Measurements from ENCODE around the gene RAB3GAP1.
"Not testable (repeated sequence)": the region's sequence is repeated elsewhere in the genome, so short reads cannot be mapped to it uniquely, and the experiment has no call there.

RAB3GAP1 gene

DNA sequence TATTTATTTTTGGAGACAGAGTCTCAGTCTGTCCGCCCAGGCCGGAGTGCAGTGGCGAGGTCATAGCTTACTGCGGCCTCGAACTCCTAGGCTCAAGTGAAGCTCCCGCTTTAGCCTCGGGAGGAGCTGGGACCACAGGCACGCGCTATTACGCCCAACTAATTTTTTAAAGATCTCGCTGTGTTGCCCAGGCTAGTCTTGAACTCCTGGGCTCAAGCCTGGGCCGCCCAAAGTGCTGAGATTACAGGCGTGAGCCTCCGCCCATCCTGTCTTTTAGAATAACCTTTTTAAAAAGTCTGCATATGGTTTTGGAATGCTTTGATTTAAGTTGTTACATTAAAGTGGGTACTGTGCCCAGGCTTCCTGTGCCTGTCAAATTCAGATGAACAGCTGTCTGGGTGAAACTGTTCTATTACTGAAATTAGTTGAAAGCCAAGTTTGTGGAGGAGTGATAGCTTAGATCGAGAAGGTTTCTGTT is 944 bp downstream of the RAB3GAP1 start:
- FAIRE-seq (no peak), DNase-seq (ENCODE audit: insufficient read length, low spot score) (no peak)

DNA sequence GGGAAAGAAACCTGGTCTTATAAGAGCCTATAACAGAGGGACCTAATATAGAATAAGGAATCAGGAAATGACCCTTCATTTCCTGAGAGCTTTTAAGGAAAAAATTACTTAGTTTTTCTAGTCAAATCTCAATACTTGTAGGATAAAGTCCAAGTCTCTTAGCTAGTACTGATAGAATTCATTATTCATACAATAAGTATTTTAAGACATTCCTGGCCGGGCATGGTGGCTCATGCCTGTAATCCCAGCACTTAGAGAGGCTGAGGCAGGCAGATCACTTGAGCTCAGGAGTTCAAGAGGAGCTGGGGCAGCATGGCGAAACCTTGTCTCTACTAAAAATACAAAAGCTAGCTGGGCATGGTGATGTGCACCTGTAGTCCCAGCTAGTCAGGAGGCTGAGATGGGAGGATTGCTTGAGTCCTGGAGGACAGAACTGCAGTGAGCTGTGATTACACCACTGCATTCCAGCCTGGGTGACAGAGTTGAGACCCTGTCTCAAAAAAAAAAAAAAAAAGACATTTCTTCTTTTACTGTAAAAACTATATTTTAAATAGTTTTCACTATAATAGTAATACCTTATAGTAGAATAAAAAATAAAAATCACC is 3.2 kb downstream of the RAB3GAP1 start:
- DNase-seq (ENCODE audit: insufficient read length, low spot score): no peak

DNA sequence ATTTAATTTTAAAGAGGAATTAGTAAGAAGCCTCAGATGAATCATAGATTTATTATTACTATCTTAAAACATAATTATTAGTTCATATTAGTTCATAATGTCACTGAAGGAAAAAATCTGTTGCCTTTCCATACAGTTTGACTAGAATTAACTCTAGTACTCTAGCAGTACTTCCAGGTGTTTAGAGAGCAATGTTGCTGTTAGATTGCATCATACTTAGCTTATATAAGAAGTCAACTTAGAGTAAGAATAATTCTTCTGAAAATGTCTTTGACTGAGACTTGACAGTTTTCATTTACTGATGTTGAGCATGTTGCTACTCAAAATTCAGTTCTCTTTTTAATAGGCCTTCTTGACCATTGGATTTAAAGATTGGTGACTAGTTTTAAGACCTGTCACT is 4.7 kb downstream of the RAB3GAP1 start:
- DNase-seq (ENCODE audit: insufficient read length, low spot score) (no peak), FAIRE-seq (no peak)

More for the DNA sequence above, 3.2 kb downstream of the RAB3GAP1 start:
- no peak for FAIRE-seq

DNA sequence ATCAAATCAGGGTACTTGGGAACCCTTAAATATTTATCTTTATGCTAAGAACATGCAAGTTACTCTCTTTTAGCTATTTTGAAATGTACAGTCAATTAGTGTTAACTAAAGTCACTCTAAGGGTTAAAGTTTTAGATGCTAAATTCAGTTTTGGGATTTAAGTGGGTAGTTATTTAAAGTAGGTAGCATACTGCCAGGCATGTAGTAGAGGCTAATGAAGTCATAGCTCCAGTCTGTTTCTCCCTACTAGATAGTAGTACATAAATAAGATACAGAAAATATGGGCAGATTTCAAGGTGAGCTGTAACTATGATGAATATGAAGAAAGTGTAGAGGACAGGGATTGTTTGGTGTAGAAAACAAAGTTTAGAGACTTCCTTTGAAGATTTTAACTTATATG is 7.5 kb downstream of the RAB3GAP1 start:
- DNase-seq (ENCODE audit: insufficient read length, low spot score): no peak
- no peak for FAIRE-seq

DNA sequence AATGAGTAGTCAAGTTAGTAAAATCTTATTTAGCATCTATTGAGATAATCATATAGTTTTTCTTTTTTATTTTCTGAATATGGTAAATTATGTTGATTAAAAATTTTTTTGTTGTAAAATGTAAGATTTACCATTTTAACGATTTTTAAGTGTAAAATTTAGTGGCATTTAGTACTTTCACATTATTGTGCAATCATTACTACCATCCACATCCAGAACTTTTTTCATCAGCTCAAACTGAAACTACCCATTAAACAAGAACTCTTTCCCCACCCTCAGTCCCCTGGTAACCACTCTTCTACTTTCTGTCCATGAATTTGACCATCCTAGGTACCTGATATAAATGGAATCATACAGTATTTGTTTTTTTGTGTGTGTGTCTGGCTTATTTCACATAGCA is 11.1 kb downstream of the RAB3GAP1 start:
- no peak for DNase-seq (ENCODE audit: insufficient read length, low spot score)
- FAIRE-seq: no peak

DNA sequence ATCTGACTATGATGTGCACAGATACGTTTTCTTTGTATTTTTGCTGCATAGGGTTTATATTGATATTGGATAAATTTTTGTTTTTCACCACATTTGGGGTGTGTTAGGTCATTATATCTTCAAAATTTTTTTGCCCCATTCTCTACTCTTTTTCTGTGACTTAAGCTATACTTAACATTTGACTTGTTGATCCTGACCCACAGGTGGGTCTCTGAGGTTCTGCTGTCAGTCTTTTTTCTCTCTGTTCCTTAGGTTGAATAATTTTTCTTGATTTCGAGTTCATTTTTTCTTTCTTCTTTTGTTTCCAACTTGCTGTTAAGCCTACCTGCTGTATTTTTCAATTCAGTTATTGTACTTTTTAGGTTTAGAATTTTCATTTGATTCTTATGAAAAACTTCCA is 12.1 kb downstream of the RAB3GAP1 start:
- FAIRE-seq (no peak), DNase-seq (ENCODE audit: insufficient read length, low spot score) (no peak)

DNA sequence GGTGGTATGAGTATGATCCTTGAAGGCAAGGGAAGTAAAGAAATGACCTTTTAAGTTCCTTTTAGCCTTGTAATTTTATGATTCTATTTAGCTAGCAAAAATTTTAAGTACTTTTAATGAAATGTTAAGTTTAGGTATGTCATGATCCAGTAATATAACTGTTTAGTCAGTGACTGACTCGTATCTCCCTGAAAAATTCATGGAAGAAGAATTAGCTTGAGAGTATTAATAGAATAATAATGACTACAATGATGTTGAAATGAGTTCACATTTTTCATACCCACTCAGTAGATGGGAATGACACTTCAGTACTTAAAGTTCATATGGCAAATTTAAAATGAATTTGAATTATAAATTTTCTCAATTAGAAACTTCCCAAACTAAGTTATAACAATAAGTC is 14.6 kb downstream of the RAB3GAP1 start:
- no peak for FAIRE-seq
- no peak for DNase-seq (ENCODE audit: insufficient read length, low spot score)

GRCh38 chr2:135072125-135072997 is 20.3 kb downstream of the RAB3GAP1 start:
- FAIRE-seq: no peak
- DNase-seq (ENCODE audit: insufficient read length, low spot score): no peak

- no peak for DNase-seq (ENCODE audit: insufficient read length, low spot score)
- FAIRE-seq: no peak
These were observed 22.1 kb downstream of the RAB3GAP1 start for GRCh38 chr2:135074216-135074615.

- DNase-seq (ENCODE audit: insufficient read length, low spot score) (no peak), FAIRE-seq (no peak)
These were observed 24.5 kb downstream of the RAB3GAP1 start for GRCh38 chr2:135076556-135076955.

GRCh38 chr2:135078417-135078816 is 26.3 kb downstream of the RAB3GAP1 start:
- FAIRE-seq: no peak

DNA sequence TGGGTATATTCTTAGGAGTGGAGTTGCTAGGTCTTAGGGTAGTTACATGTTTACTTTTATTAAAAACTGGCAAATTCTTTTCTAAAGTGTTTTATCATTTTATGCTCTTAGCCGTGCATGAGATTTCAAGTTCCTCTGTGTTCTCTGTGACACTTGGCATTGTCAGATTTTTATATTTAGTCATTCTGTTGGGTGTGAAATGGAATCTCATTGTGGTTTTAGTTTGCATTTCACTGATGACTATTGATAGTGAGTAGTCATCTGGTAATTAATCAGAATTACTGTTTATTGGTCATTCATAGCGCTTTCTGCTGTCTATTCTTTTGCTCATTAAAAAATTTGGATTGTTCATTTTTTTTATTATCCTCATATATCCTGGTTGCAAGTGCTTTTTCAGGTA is 34.1 kb downstream of the RAB3GAP1 start:
- DNase-seq (ENCODE audit: insufficient read length, low spot score): no peak
- FAIRE-seq: no peak

More at GRCh38 chr2:135078417-135078816, 26.3 kb downstream of the RAB3GAP1 start:
- DNase-seq (ENCODE audit: insufficient read length, low spot score): no peak

- not testable (repeated sequence) for FAIRE-seq; DNase-seq (ENCODE audit: insufficient read length, low spot score)
These were observed 37.5 kb downstream of the RAB3GAP1 start for GRCh38 chr2:135089597-135089996.

- no peak for FAIRE-seq
- no peak for DNase-seq (ENCODE audit: insufficient read length, low spot score)
These were observed 39.6 kb downstream of the RAB3GAP1 start for GRCh38 chr2:135091681-135092080.

- DNase-seq (ENCODE audit: insufficient read length, low spot score) (no peak), FAIRE-seq (no peak)
These were observed 41.1 kb downstream of the RAB3GAP1 start for GRCh38 chr2:135093193-135093592.

GRCh38 chr2:135093670-135094330 is 41.7 kb downstream of the RAB3GAP1 start:
- DNase-seq (ENCODE audit: insufficient read length, low spot score): no peak
- no peak for FAIRE-seq

GRCh38 chr2:135094508-135094907 is 42.4 kb downstream of the RAB3GAP1 start:
- no peak for FAIRE-seq

GRCh38 chr2:135095591-135095990 is 43.5 kb downstream of the RAB3GAP1 start:
- DNase-seq (ENCODE audit: insufficient read length, low spot score) (no peak), FAIRE-seq (no peak)

More at GRCh38 chr2:135094508-135094907, 42.4 kb downstream of the RAB3GAP1 start:
- DNase-seq (ENCODE audit: insufficient read length, low spot score): no peak

DNA sequence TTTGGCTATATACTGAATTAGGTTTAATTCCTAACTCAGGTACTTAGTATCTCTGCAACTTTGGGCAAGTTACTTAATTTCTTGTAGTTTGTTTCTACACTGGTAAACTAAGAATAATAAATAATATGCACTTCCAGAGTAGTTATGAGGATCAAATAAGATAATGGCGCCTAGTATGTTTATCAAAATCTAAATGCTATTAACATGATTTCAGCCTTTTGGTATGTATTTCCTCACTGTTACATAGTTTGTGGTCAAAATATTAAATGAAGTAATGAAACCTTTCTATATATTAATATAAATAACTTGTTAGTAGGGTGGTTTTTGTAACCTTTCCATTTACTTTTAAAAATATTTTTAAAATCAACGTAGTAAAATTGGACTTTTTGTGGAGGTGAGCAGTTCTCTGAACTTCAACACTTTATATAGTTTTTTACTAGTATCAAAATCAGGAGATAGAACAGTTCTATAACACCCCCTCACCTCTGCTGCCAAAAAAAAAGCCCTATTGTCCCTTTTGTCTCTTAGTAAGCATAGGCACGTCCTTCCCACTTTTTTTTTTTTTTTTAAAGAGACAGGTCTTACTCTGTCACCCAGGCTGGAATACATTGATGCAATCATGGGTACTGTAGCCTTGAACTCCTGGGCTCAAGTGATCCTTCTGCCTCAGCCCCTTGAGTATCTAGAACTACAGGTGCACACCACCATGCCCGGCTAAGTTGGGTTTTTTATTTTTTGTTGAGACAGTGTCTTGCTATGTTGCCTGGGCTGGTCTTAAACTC is 44.8 kb downstream of the RAB3GAP1 start:
- FAIRE-seq (no peak), DNase-seq (ENCODE audit: insufficient read length, low spot score) (no peak)

- FAIRE-seq: no peak
These were observed 45.6 kb downstream of the RAB3GAP1 start for GRCh38 chr2:135097532-135098231.

More at GRCh38 chr2:135097532-135098231, 45.6 kb downstream of the RAB3GAP1 start:
- DNase-seq (ENCODE audit: insufficient read length, low spot score): no peak
